Muscle layer of duodenum (tissue), 2 donors: ENCODE data around the gene COL6A3.

Source experiments
- H3K27ac ChIP-seq: one replicate; pipeline ENCODE4 v1.7.0; 2013; ENCODE audit warnings: mild to moderate bottlenecking, low read length
- H3K27me3 ChIP-seq: one replicate; pipeline ENCODE4 v1.7.0; 2013; ENCODE audit warnings: low read depth, mild to moderate bottlenecking, control low read depth, low read length
- H3K36me3 ChIP-seq, 2 donors: one replicate each; pipeline ENCODE4 v1.7.0; 2013; ENCODE audit warnings: low read length in 2 of 2, control low read depth in 1 of 2, mild to moderate bottlenecking in 1 of 2; ENCODE audit not compliant: insufficient read depth in 2 of 2, control insufficient read depth in 1 of 2
- H3K4me1 ChIP-seq, 2 donors: one replicate each; pipeline ENCODE4 v1.7.0; 2013; ENCODE audit warnings: low read length in 2 of 2, mild to moderate bottlenecking in 2 of 2, control low read depth in 1 of 2, moderate library complexity in 1 of 2; ENCODE audit not compliant: insufficient read depth in 2 of 2, control insufficient read depth in 1 of 2
- H3K4me3 ChIP-seq, 2 donors: one replicate each; pipeline ENCODE4 v1.7.0; 2013; ENCODE audit warnings: low read length in 2 of 2, low read depth in 1 of 2, mild to moderate bottlenecking in 1 of 2
- H3K9me3 ChIP-seq, 2 donors: one replicate each; pipeline ENCODE4 v1.7.0; 2013; ENCODE audit warnings: low read length in 2 of 2, control low read depth in 1 of 2, mild to moderate bottlenecking in 1 of 2; ENCODE audit not compliant: control insufficient read depth in 1 of 2
- donor health status: healthy.

The COL6A3 gene

GRCh38 chr2:237400199-237400598, 13.8 kb downstream of the COL6A3 start:
- no peaks in the 10 kb centered on the region for H3K9me3 ChIP-seq
- H3K27me3 ChIP-seq, result no peaks in the 10 kb centered on the region
- H3K4me3 ChIP-seq, result no peak overlapping the region
- no peak overlapping the region for H3K27ac ChIP-seq
- H3K4me1 ChIP-seq, result peaks cover 0 to 42% of the 10 kb centered on the region in 2 donors
- H3K36me3 ChIP-seq, result peaks cover 1 to 10% of the 10 kb centered on the region in 2 donors

DNA sequence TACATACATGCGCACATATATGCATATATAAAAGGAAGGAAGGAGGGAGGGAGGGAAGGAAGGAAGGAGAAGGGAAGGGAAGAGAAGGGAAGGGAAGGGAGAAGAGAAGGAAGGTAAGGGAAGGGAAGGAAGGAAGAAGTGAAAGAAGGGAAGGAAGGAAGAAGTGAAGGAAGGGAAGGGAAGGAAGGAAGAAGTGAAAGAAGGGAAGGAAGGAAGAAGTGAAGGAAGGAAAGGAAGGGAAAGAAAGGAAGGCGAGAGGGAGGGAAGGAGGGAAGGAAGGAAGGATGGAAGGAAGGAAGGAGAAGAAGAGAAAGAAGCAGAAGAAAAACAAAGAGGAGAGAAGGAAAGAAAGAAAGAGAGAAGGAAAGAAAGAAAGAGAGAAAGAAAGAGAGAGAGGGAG, 16.9 kb downstream of the COL6A3 start:
- H3K27ac ChIP-seq, result no peak overlapping the region
- H3K9me3 ChIP-seq, result no peaks in the 10 kb centered on the region
- no peak overlapping the region for H3K4me3 ChIP-seq
- H3K27me3 ChIP-seq, result no peaks in the 10 kb centered on the region
- peaks cover 20 to 25% of the 10 kb centered on the region in 2 donors for H3K36me3 ChIP-seq
- H3K4me1 ChIP-seq, result peaks cover 0 to 26% of the 10 kb centered on the region in 2 donors

DNA sequence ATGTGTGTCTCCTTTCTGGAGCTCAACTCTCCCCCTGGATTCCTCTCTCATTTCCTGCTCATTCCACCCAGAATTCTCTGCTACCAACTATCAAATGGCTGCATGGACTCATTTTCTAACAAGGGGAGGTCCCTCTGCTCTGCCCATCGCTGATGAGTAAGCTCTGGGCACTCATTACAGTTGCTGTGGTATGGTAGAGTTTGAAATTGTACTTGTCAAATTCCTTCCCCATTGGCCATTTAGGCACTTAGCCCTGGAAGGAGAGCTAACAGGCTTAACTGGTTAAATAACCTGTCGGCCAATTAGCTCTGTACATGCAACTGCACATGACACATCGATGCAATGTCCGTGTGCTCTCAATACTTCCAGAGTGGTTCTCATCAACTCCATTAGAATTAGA, 20.4 kb downstream of the COL6A3 start:
- no peak overlapping the region for H3K4me3 ChIP-seq
- no peak overlapping the region for H3K27ac ChIP-seq
- H3K27me3 ChIP-seq, result no peaks in the 10 kb centered on the region
- peaks cover 20 to 30% of the 10 kb centered on the region in 2 donors for H3K36me3 ChIP-seq
- no peaks in the 10 kb centered on the region for H3K9me3 ChIP-seq
- peaks cover 0 to 21% of the 10 kb centered on the region in 2 donors for H3K4me1 ChIP-seq

- Histone ChIP-seq H3K4me3 (no peak overlapping the region), H3K4me1 (peaks cover 0 to 15% of the 10 kb centered on the region in 2 donors), H3K27me3 (no peaks in the 10 kb centered on the region), H3K9me3 (no peaks in the 10 kb centered on the region), H3K36me3 (peaks cover 27 to 30% of the 10 kb centered on the region in 2 donors), H3K27ac (no peak overlapping the region)
Observed at GRCh38 chr2:237392186-237392585, 21.8 kb downstream of the COL6A3 start.

GRCh38 chr2:237391140-237391539, 22.8 kb downstream of the COL6A3 start:
- Histone ChIP-seq H3K4me3 (no peak overlapping the region), H3K36me3 (peaks cover 30 to 31% of the 10 kb centered on the region in 2 donors), H3K4me1 (peaks cover 0 to 15% of the 10 kb centered on the region in 2 donors), H3K9me3 (no peaks in the 10 kb centered on the region), H3K27ac (no peak overlapping the region), H3K27me3 (no peaks in the 10 kb centered on the region)

GRCh38 chr2:237390235-237390634, 23.7 kb downstream of the COL6A3 start:
- H3K9me3 ChIP-seq, result no peaks in the 10 kb centered on the region
- no peak overlapping the region for H3K27ac ChIP-seq
- H3K4me1 ChIP-seq, result peaks cover 0 to 15% of the 10 kb centered on the region in 2 donors
- peaks cover 22 to 29% of the 10 kb centered on the region in 2 donors for H3K36me3 ChIP-seq
- no peaks in the 10 kb centered on the region for H3K27me3 ChIP-seq
- H3K4me3 ChIP-seq, result no peak overlapping the region

- H3K27me3 ChIP-seq, result no peaks in the 10 kb centered on the region
- no peak overlapping the region for H3K4me3 ChIP-seq
- no peak overlapping the region for H3K27ac ChIP-seq
- peaks cover 20 to 25% of the 10 kb centered on the region in 2 donors for H3K36me3 ChIP-seq
- peaks cover 0 to 15% of the 10 kb centered on the region in 2 donors for H3K4me1 ChIP-seq
- H3K9me3 ChIP-seq, result no peaks in the 10 kb centered on the region
Observed at GRCh38 chr2:237389831-237390230, 24.1 kb downstream of the COL6A3 start.

DNA sequence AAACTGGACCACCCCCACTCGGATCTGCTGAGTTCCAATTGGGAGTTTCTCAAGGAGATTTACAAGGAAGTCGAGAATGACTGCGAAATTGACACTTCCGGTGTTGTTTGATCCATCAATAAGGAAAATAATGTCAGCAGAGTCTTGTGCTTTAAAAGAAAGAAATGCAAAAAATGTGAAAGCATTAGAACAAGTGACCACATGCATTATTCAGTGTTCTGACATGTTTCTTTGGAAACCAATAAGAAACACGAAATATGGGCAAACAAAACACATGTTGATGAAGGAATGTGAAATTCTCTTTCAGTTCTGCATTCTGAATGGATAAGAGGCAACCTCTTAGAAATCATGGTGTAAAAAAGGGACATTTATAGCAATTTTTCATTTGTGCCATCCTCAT, 25.9 kb downstream of the COL6A3 start:
- Histone ChIP-seq H3K27ac (no peak overlapping the region), H3K4me1 (peaks cover 0 to 23% of the 10 kb centered on the region in 2 donors), H3K36me3 (peaks cover 14 to 22% of the 10 kb centered on the region in 2 donors), H3K27me3 (no peaks in the 10 kb centered on the region), H3K4me3 (no peak overlapping the region), H3K9me3 (no peaks in the 10 kb centered on the region)

DNA sequence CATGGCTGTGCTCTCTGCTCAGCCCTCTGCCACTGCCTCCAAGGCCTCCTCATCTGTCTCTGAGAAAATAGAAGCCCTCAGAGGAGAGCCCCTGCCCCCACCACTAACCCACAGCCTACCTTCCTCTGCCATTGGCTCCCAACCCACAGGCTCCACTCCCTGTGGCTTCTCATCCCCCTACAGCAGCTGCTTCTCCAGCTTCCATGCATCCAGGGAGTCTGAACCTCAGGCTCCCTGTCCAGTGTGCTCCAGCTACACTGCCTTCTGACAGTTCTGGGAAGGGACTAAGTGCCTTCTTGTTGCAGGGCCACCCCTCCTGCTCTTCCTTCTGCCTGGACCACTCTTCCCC, 29.3 kb downstream of the COL6A3 start:
- peaks cover 4 to 36% of the 10 kb centered on the region in 2 donors for H3K36me3 ChIP-seq
- no peak overlapping the region for H3K27ac ChIP-seq
- H3K9me3 ChIP-seq, result no peaks in the 10 kb centered on the region
- peaks cover 0 to 8% of the 10 kb centered on the region in 2 donors for H3K4me1 ChIP-seq
- H3K4me3 ChIP-seq, result no peak overlapping the region
- H3K27me3 ChIP-seq, result no peaks in the 10 kb centered on the region

GRCh38 chr2:237383991-237384671, 29.8 kb downstream of the COL6A3 start:
- H3K36me3 ChIP-seq, result peaks cover 4 to 42% of the 10 kb centered on the region in 2 donors
- no peak overlapping the region for H3K27ac ChIP-seq
- H3K27me3 ChIP-seq, result no peaks in the 10 kb centered on the region
- H3K4me3 ChIP-seq, result no peak overlapping the region
- peaks cover 0 to 8% of the 10 kb centered on the region in 2 donors for H3K4me1 ChIP-seq
- H3K9me3 ChIP-seq, result no peaks in the 10 kb centered on the region

DNA sequence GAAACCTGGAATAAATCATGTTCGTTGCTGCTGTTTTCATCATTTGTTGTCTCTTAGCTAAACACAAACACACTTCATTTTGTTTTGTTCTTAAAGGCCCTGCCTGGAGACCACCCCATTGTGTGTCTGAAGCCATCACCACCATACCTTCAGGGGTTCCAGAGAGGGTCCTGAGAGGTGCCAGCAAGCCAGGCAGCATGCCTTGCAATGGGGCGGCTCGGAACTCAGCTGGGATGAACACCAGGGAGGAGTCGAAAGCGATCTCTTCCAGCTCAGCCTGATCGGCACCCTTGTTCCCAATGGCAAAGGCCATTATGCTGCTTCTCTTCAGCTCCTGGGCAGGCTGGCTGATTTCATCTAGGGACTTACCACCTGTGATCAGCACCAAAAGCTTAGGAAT, 33.2 kb downstream of the COL6A3 start:
- Histone ChIP-seq H3K4me1 (peaks cover 0 to 11% of the 10 kb centered on the region in 2 donors), H3K27me3 (no peaks in the 10 kb centered on the region), H3K4me3 (no peak overlapping the region), H3K36me3 (peaks cover 21 to 56% of the 10 kb centered on the region in 2 donors), H3K27ac (no peak overlapping the region), H3K9me3 (no peaks in the 10 kb centered on the region)

GRCh38 chr2:237379636-237380035, 34.3 kb downstream of the COL6A3 start:
- Histone ChIP-seq H3K4me3 (no peak overlapping the region), H3K36me3 (peaks cover 27 to 60% of the 10 kb centered on the region in 2 donors), H3K27ac (no peak overlapping the region), H3K9me3 (no peaks in the 10 kb centered on the region), H3K27me3 (no peaks in the 10 kb centered on the region), H3K4me1 (peaks cover 0 to 10% of the 10 kb centered on the region in 2 donors)
